Eye (tissue), 1 donor: ENCODE results near the gene CALML3.
A peak's percentile ranks its signal among the peaks of the same experiment; 100 is the strongest.
"Not testable (repeated sequence)": the region's sequence is repeated elsewhere in the genome, so short reads cannot be mapped to it uniquely, and the experiment has no call there.

Experiments used
- DNase-seq: peaks from one replicate; pipeline ENCODE4 v3.0.0-alpha.2; 2015

CALML3 gene

GRCh38 chr10:5559022-5559421, 34.3 kb downstream of the CALML3 start:
- DNase-seq, result not testable (repeated sequence)

GRCh38 chr10:5559642-5560141, 34.9 kb downstream of the CALML3 start:
- peak; percentile 38 for DNase-seq

DNA sequence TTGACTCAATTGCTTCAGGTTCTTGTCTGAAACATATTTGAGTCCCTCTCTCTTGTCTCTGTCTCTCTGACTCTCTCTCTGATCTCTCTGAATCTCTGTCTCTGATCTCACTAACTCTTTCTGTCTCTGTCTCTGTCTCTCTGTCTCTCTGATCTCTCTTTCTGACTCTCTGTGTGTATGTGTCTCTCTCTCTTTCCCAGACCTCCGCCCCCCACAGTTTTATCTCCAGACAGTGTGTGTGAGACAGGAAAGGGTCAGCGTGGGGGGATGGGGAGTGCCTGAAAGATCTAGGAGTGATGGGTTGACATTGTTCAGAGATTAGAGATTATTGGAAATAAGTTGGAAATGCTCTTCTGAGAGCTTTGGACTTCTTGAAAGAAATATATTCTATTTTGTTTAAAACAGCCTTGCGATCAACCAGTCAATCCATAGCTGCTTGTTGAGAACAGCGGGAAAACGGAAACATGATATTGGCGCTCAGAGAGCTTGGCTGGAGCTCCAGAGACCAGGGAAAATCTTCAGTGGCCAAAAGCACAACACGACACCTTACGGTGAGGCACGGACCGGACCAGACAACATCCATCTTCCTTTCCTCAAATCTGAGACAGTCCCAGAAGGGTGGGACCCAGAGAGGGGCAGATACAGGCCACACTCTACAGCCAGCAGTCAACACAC, 35.5 kb downstream of the CALML3 start:
- DNase-seq, result no peak

DNA sequence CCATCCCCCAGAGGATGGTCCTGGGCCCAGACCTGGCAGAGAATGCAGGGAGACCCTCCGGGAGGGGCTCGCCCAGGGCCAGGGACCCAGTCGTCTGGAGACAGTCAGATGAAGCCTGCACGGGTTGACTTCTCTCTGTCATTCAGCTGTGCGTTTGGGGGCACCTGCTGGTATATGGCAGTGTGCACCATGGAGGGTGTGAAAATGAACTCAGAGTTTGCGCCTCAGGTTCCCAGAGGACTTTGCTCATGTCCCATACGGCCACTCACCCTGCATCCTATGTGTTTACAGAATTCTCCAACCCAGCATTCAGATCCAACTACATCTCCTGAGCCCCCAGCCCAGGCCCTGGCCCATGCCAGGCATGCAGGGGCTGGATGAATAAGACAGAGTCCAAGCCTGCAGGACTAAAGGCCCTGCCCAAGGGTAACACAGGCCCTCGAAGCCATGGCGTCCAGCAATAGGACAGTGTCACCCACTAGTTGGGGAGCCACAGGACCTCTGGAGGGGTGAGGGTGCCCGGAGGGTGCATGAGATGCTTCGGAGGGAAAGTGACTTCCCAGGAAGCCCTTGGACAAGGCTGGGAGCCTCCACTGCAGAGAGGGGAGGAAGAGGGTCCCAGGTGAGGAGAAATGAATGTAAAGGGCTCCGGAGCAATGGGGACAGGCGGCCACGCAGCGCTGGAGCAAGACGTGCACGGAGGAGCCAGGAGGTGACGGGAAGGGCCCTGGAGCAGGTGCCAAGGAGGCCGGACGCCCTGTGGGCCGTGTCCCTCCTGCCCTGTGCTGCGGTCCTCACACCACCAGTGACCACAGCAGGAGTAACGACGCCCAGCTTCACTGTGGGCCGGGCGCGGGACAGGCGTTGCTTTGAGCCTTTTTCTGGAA, 36.3 kb downstream of the CALML3 start:
- DNase-seq, result no peak

DNA sequence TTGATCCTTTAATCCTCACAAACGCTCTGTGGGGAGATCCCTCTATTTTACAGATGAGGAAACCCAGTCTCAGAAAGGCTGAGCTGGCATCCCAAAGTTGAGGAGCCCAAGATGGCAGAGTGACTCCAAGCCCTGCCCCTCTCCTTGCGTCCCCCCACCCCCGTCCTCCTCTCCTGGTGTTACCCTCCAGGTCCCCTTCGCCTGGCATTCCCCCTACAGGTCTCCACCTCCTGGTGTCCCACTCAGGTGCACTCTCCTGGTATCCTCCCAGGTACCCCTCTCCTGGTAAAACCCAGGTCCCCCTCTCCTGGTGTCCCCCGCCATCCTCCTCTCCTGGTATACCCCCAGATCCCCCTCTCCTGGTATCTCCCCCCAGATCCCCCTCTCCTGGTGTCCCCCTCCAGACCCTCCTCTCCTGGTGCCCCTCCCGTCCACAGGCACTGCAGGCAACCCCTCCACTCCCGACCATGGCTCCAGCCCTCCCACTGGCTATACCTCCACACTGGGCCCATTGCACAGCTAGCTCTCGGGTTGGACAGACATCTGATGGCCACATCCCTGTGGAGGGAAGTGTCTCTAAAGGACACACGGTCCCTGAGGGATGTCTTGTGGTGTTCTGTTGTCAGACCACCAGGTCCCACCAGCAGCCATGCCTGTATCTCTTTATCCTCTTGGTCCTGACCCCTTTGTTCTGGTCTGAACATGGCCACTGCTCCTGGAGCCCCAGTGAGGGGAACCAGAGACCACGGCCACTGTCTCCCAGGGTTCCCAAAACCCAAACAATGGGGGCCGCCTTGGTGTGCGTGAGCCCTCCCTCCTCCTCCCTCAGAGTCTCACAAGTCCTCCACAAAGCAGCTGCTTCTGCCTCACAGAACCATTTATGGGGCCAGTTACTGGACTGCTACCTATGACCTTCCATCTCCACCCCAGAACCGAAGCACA, 37.2 kb downstream of the CALML3 start:
- DNase-seq, result no peak

DNA sequence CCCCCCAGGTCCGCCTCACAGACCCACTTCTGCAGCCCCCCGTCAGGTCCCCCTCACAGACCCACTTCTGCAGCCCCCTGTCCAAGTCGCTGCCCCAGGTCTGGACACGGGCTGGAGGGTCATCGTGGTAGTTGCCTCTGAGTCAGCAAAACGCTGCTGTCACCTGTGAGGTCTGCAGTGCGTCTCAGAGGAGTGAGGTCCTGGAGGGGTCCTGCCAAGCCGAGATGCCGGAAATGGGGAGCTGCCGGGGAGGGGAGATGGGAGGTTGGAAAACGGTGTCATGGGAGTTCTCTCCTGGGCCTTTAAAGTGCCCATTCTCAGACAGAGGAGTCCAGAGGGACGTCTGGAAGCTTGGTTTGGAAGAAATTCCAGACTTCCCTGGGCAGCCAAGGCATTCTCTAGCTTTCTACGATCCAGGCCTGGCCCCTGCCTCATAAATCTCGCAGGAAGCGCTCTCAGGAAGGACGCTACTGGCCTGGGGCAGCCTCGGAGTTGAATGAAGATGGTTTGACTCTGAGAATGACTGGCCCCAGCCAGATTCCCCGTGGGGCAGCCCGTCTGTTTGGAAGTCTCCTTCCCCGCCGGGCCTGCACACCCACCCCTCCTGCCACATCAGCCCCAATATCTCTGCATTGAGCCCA, 38.7 kb downstream of the CALML3 start:
- no peak for DNase-seq

DNA sequence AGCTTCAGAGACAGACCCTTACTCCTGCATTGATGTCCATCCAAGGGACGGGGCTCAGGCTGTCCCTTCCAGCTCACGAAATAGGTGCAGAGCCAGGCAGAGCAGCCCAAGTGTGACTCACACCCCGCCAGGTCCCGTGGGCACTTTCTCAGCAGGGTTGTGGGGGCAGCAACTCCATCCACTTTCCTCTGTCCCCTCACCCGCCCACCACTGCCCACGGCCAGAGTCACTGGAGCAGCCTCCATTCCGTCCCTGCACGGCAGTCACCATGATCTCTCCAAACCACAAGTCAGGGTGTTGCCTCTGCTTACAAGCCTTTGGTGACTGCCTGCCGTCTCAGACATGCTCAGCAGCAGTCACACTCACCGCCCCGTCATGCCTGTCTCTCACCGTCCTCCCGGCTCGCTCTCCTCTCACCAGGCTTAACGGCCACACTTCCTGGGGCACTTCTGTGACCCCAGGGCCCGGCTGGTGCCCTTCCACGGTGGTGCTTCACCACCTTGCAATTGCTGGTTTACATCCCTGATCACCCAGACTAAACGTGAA, 39.3 kb downstream of the CALML3 start:
- no peak for DNase-seq

DNA sequence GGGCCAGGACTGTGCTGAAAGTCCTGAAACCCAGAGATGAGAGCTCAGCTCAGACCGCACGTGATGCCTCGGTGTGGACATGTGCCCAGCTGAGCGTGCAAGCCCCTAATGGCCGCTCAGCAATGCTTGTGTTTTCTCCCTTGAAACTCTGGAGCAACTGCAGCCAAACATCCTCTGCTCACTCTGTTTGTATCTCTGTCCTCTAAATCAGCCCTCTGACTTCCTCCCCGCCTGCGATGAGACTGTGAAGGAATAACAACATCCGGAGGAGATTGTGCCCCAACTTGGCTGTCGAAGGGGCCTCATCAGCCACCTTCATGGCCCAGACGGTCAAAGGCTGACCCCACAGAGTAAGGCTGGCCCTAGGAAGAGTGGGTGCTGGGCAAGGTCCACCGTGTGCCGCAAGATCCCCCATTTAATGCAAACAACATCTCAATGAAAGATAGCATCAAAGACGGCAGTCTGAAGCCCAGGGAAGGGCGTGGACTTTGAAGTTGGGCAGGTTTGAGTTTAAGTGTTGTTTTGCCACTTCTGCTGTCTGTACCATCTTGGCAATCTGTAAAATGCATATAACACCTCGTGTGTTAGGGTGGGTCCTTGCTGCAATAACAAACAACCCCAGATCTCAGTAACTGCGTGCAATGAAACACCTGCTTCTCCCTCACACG, 39.9 kb downstream of the CALML3 start:
- no peak for DNase-seq

DNA sequence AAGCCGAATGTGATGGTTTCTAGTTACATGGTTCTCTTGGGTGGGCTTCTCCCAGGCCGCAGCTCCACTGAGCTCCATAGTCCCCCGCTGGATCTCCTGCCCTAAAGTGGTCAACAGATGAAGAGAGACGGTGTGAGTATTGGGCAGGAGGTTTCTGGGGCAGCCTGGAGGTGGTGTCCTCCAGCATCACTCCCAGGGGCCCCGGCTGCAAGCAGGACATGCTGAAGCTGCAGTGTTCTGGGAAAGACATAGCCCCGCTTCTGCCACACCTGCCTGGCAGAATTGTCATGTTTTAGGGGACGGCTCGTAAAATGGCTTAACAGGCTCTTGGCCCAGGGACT, 40.4 kb downstream of the CALML3 start:
- no peak for DNase-seq

GRCh38 chr10:5565671-5566581, 41.2 kb downstream of the CALML3 start:
- DNase-seq, result no peak

GRCh38 chr10:5566614-5567013, 41.9 kb downstream of the CALML3 start:
- DNase-seq, result no peak

DNA sequence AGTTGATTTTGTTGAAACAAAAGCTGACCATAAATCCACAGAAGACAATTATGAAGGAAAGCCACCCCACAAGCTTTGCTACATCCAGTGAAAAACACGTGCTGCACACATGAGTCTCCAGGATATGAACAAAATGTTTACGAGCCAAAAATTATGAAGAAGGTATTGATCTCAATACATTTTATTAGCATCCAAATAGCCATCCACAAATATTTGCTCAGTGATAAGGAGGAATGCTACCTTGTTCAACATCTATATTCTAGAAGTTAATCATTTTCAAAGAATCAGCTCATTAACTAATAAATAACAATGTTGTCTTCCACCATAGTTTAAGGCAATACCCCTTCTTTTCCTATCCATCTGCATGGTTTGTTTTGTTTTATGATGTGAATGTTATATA, 42.7 kb downstream of the CALML3 start:
- no peak for DNase-seq

DNA sequence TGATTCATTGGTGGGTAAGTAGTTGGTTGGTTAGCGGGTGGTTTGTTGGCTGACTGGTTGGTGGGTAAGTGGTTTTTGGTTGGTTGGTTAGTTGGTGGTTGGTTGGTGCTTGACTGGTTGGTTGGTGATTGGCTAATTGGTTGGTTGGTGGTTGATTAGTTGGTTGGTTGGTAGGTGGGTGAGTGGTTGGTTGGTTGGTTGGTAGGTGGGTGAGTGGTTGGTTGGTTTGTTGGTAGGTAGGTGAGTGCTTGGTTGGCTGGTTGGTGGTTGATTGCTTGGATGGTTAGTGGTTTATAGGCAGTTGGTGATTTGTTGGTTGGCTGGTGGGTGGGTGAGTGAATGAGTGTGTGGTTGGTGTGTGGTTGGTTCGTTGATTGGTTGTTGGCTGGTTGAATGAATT, 44.2 kb downstream of the CALML3 start:
- DNase-seq, result no peak

GRCh38 chr10:5569568-5569967, 44.8 kb downstream of the CALML3 start:
- no peak for DNase-seq

DNA sequence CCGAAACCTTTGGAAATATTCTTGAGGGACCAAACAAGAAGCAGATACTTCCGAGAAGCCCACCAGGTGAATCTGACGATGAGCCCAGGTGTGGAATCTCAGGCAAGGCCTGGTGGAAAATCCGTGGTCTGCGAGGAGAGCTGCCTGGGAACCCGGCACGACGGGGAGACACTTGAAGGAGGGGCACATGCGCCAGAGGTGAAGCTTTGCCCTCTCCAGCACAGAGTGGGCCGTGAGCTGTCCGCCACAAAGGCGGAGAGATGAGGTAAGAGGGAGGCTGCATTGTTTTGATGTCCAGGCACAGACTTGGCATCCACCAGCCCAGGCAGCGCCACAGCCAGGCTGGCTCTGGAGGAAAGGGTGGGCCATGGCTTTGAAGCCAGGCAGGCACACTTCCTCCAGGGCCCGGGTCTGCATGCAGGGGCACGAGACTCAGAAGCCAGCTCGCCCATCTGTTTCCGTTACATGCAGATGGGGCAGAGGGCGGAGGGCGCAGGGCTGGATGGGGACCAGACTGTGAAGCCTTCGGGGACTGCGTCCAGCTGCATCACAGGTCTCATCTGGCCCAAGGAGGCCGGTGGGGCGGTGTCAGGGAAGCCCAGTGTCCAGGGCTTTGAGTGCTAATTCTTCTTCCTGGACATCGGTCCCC, 45.4 kb downstream of the CALML3 start:
- no peak for DNase-seq

GRCh38 chr10:5570979-5571810, 46.4 kb downstream of the CALML3 start:
- DNase-seq, result no peak

- DNase-seq, result no peak
Observed at GRCh38 chr10:5571826-5572225, 47.1 kb downstream of the CALML3 start.

DNA sequence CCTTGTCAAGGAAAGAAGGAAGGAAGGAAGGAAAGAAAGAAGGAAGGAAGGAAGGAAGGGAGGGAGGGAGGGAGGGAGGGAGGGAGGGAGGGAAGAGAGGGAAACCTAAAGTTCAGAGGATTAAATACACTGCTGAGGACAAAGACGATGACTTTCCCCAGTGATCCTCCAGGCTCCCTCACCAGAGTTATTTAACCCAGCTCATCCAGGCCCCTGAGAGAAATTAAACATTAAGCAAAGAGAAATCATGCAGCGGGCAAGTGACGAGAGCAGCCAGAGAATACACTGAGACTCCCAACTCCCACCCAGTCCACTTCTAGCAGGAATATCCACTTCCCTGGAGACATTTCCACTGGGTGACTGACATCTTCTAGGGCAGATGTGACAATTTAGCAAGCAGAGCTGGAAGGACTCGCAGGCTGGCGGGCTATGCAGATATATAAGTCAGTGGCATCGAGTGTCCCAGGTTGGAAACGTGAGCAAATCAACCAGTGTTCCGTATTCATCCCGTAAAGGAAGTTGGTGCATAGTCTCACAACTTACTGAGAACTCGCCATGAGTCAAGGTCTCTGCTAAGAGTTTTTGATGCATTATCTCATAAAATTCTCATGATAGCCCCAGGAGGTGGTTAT, 48.7 kb downstream of the CALML3 start:
- no peak for DNase-seq
